GM06990 (cell line): ENCODE results near the gene MGLL.

ENCODE experiments used
- DNase-seq: peaks from one replicate; pipeline ENCODE4 v3.0.0-alpha.2; 2011; ENCODE audit not compliant: insufficient read length; ENCODE audit errors: extremely low read depth
- H3K27me3 ChIP-seq: replicated peaks from 2 replicates; pipeline ENCODE4 v1.6.0; 2011; ENCODE audit warnings: low read length; ENCODE audit not compliant: control insufficient read depth, insufficient read depth
- H3K36me3 ChIP-seq: 2 replicates; pipeline ENCODE4 v1.5.1; 2011; ENCODE audit warnings: low read length; ENCODE audit not compliant: control insufficient read depth, insufficient read depth
- H3K4me3 ChIP-seq: replicated peaks from 2 replicates; pipeline ENCODE4 v1.5.1; 2011; ENCODE audit warnings: low read depth, mild to moderate bottlenecking, control low read depth, low read length
- CTCF ChIP-seq: IDR thresholded peaks from 2 replicates; pipeline ENCODE4 v1.5.1; 2011; ENCODE audit warnings: low read length, control low read depth, mild to moderate bottlenecking, inconsistent platforms; ENCODE audit not compliant: insufficient read depth, poor library complexity, severe bottlenecking

Gene MGLL

GRCh38 chr3:127670761-127671522 lies 151.4 kb downstream of the MGLL start:
- no peak for DNase-seq
- Histone ChIP-seq H3K36me3 (no peaks in the 10 kb centered on the region), H3K27me3 (no peaks in the 10 kb centered on the region), H3K4me3 (no peak overlapping the region)
- TF ChIP-seq CTCF, result no peak

GRCh38 chr3:127670229-127670559 lies 152.1 kb downstream of the MGLL start:
- Histone ChIP-seq H3K4me3 (no peak overlapping the region), H3K27me3 (no peaks in the 10 kb centered on the region), H3K36me3 (no peaks in the 10 kb centered on the region)
- no peak for DNase-seq
- no peak for TF ChIP-seq CTCF

GRCh38 chr3:127669541-127670228 lies 152.6 kb downstream of the MGLL start:
- TF ChIP-seq CTCF, result no peak

GRCh38 chr3:127668906-127669305 lies 153.4 kb downstream of the MGLL start:
- no peak overlapping the region for H3K4me3 ChIP-seq
- H3K27me3 ChIP-seq, result no peaks in the 10 kb centered on the region
- TF ChIP-seq CTCF, result no peak
- no peak for DNase-seq
- H3K36me3 ChIP-seq, result no peaks in the 10 kb centered on the region

More at GRCh38 chr3:127669541-127670228, 152.6 kb downstream of the MGLL start:
- H3K36me3 ChIP-seq, result no peaks in the 10 kb centered on the region
- H3K4me3 ChIP-seq, result no peak overlapping the region
- no peaks in the 10 kb centered on the region for H3K27me3 ChIP-seq
- no peak for DNase-seq

GRCh38 chr3:127667119-127667681 lies 155.1 kb downstream of the MGLL start:
- Histone ChIP-seq H3K4me3 (no peak overlapping the region), H3K27me3 (no peaks in the 10 kb centered on the region), H3K36me3 (no peaks in the 10 kb centered on the region)
- no peak for DNase-seq
- no peak for TF ChIP-seq CTCF
